NCI-H1092 treated with DMSO at 0.1 percent for 48 hours (cell line): ENCODE measurements around the gene AGO3.
A peak's percentile ranks its signal among the peaks of the same experiment; 100 is the strongest.
"Not testable (repeated sequence)": the region's sequence is repeated elsewhere in the genome, so short reads cannot be mapped to it uniquely, and the experiment has no call there.

Experiments used
- DNase-seq: peaks from one replicate; lab custom pipeline; 2025; lab: John Stamatoyannopoulos, UW

Gene AGO3

DNA sequence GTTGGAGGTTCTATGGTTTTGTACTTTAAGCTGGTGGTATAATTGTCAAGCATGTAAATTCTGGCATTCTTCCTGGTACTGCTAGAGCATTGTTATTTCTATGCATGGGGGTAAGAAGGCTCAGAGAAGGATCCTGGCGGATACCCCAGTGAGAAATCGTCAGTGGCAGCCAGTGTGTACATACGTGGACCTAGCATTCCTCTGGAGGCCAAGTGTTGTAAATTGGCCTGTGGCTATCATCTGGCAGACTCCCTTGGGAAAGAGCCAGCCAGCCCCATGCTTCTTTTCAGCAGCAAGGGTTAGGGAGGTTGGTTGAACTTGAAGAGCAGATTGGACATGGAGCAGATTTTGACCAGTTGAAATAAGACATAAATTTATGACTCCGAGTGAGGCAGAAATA lies 5.2 kb upstream of the AGO3 start:
- DNase-seq, result no peak

DNA sequence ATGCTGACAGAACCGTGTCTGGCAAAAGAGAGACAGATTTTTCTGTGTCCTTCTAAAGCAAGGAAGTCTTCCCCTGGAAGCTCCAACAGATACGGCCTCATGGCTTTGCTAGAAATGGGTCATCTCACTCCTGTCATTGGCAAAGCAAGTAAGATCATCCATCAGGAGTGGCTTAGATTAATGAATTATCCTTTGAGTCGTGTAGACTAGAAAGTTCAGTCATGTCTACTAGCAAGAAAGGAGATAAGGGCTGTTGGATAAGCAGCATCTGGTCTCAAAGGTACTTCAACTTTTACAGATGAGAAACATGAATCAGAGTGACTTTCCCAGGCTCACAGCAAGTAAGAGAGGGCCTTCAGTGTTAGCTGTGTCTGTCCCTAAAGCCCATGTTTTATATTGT lies 3.4 kb upstream of the AGO3 start:
- DNase-seq, result no peak

DNA sequence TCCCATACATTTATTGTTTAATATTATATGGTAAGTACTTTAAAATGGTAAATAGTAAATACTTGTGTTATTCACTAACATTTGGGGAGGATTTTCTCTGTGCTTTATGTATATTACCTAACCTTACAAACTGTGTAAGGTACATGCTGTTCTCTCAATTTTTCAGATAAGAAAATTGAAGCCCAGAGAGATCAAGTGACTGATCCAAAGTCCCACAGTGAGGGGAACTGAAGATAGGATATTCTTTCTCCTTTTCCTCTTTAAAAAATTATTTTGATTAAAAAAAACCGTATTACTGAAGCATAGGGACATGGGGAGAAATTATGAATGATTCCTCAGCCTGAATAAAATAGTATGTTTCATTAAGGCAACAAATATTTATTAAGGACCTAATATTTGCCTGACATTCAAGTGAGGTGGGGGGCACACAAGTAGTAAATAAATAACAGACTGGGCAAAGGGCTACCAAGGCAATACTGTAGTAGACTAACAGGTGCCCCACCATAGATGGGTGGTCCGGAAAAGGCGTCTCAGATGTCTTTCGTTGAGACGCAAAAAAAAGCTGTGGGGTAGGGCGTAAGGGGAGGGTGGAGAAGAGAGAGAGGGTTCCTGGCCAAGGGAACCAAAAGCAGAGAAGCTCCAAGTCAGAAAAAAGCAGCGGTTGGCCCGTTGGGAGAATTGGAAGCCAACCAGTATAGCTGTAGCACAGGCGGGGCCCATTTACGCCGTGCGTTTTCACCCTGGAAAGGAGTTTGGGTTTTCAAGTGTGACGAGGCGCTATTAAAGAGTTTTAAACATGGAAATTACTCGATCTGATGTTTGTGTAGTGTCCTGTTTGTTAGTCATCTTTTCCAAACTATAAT lies 944 bp upstream of the AGO3 start:
- peak; percentile 69 for DNase-seq

DNA sequence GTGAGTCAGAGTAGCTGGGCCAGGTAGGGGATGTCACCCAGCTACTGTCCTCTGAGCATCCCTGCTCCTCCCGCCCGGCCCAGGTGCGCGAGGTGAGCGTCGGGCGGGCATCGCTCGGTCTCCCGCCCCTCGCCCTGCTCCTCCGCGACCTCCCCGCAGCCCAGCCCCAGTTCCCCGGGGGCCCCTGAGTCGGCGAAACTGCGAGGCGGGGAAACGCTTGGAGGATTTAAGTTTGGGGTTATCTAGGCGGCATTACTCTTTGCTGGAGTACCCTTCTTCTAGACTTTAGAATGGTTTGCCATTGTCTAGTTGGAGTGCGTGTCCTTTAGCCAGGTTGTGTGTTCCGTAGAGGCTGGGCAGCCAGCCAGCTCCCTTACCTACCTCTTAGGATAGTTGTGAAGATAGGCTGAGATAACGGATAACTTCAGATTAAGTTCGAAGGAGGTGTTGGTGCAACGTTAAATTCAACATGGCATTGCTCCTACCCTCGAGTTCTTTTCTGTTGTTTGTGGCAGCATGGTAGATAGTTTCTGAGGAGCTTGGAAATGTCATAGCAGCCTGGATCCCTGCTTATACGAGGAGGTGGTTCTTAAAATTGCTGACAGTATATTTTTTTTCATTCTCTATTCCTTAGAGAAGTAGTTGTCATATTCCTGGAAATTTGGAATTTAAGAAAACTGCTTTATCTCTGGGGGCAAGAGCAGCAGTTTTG lies 697 bp downstream of the AGO3 start:
- DNase-seq, result peak; percentile 76

DNA sequence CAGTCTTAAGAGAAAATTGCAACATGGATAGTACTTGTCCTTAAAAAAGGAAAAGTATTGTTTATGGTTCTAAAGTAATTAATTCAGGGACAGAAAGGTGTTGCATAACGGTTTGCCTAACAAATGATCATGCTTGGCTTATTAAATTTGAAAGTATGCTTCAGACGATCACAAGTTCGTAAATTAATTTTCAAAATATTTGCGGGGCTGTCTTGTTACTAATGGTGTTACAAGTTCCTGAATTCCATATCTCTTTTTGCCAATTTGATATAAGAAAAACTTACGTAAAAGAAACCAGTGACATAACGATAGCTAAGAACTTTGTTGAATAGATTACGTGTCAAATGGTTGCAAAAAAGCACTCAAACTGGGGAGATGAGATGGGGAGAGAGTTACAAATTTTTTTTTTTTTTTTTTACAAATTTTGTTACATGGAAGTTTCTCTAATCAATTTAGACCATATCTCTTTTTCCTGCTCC lies 1.3 kb downstream of the AGO3 start:
- no peak for DNase-seq

DNA sequence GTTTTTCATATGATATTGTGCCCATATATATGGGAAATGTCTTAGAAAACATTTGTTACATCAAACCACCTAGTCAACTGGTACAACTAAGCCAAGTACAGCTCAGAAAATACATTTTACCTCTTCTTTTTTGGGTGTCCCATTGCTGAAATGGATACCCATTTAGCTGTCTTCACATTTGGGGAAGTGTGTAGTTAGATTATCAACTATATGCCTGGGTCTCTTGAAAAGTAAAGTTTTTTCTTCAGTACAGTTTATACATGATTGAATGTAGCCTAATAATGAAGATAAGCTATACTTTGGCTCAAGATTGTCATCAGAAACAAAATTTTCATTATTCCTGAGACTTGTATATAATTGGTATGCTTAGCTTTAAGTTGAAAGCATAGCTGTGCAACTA lies 2.0 kb downstream of the AGO3 start:
- no peak for DNase-seq

DNA sequence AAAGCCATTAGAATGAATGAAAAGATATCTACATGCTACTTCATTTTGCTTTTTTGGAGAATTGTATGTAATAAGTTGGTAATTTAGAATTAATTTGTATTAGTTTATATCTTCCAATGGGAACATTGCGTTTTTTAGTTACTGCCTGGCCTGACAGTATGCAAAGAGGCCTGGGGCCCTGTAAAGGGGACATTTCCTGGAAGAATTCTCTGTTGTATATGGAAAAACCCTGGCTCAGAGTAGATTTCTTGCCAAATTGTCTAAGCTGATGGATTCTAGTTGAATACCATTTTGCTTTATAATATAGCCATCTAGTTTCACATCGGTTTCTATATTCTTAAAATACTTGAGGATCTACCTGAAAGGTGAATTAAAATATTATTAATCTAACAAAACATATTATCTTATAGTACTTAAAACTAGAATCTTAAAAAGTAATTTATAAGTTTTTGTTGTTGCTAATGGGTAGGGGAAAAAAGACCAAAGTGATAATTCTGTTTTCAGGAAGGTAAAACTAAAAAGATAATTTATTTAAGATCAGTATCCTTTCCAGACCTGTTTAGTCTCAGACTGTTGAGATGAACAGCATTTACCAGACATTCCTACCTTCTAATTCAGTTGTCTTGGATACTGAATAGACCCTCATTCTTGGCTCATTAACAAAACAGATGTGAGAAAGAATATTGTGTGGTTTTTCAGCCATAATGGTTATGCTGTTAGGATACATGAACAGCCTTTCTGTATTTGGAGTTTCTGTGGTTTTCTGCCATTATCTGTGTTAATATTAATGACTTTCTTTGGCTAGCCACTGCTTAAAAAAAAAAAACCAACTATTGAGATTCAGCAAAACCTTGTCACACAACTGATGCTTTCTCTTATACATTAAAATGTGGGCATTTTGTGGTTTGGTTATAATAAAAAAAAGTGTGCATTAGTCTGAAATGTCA lies 4.8 kb downstream of the AGO3 start:
- DNase-seq, result no peak

DNA sequence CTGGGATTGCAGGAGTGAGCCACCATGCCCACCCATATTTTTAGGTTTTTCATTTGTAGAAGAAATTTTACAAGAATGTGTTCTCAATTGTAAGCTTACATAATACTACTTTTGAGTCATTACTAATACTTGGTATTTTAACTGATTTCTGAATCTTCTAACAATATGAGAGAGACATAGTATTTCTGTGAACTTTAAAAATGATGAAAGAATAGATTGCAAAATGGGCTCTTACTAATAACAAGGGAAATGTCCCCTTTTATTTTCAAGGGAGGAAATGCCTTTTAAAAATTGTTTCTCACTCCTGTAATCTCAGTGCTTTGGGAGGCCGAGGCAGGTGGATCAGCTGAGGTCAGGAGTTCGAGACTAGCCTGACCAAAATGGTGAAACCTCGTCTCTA lies 5.9 kb downstream of the AGO3 start:
- DNase-seq, result no peak

DNA sequence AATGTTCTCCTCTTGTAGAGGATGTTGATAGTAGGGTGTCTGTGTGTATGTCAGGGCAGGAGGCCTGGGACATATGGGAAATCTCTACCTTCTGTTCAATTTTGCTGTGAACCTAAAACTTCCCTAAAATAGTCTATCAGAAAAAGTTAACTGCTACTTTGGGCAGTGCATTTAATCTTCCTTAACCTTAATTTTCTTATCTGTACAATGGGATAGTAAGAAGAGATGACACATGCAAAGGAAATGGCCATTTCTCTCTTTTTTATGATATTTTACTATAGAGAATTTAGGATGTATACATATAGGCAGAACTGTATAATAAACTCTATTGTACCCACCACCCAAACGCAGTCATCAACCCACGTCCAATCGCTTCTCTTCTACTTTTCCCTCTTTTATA lies 8.6 kb downstream of the AGO3 start:
- DNase-seq, result no peak

DNA sequence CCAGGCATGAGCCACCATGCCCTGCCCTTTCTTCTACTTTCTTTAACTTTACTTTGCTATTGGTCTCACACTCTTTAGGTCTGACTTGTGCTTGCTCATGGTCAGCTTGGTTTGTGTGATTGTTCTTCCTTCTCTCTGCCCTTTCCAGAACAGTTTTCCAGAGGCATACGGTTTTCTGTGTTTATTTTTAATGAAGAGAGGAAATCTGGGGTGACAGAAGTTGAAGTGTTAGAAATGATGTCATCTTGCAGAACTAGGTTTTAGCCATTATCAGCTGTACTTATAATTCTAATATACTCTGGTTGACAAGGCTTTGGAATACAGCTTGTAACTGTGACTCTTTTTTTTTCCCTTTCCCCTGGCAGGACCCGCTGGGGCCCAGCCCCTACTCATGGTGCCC lies 14.4 kb downstream of the AGO3 start:
- no peak for DNase-seq

DNA sequence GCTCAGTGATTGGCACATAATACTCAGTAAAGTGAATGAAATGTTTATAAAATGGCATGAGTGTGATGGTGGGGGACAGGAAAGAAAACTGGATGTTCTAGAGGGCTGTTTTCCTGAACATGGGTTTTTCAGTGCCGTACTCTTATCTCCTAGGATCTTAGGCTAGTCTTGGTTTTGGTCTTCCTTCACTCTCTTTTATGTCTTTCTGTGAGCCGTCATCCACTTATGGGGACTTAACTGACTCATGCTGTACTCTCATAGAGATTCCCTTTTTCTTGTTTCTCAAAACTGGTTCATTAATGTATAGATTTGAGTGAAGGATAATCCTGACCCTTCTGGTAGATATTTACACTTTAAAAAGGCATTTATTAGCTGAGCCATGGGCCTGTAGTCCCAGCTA lies 16.6 kb downstream of the AGO3 start:
- no peak for DNase-seq

DNA sequence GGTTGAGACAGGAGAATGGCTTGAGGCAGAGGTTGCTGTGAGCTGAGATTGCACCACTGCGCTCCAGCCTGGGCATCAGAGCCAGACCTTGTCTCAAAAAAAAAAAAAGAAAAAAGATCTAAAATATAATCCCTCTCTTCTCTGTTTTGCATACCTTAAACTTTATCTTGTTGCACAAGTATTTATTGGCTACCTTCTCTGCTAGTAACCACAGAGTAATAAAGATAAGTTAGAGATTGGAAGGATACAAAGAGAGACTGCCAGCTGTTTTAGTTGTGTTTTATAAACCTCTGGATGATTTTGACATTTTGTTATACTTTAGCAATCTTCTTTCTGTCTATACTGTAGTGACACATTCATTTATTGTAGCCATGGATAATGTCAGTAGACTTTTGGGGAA lies 27.7 kb downstream of the AGO3 start:
- DNase-seq, result no peak

DNA sequence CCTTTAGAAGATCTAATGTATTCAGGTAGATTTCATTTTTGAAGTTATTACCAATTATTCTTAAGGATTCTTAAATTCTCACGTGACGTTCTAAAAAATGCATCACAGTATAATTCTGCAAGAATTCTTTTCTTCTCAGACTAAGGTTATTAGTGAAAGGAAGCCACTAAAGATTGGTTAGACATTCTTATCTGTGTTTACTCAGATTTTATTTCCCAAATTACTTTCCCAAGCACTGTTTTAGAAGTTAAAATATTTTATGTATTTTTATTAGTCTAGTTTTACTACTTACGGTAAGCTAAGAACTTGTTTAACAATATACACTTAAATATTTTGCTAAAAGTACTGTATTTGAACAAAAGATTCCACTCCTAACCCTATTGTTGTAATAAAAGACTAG lies 28.4 kb downstream of the AGO3 start:
- DNase-seq, result no peak

DNA sequence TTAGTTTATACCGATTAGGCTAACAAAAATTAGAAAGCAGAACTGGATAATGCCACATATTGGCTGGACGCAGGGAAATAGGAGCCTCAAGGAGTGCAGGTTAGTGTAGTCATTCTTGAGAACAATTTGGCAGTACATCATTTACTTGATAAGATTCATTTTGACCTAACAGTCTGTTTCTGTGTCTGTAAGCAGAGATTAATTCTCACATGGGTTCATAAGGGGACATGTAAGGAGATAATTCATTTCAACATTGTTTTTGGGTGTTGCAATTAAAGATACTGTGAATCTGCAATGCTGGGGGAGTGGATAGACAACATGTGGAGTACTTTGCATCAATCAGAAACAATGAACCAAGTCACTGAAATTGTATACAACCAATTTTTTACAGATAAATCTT lies 32.0 kb downstream of the AGO3 start:
- no peak for DNase-seq

DNA sequence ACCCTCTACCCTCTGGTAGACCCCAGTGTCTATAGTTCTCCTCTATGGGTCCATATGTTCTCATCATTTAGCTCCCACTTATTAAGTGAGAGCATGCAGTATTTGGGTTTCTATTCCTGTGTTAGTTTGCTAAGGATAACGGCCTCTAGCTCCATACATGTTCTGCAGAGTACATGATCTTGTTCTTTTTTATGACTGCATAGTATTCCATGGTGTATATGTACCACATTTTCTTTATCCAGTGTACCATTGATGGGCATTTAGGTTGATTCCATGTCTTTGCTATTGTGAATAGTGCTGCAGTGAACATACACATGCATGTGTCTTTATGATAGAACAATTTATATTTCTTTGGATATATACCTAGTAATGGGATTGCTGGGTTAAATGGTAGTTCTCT lies 33.4 kb downstream of the AGO3 start:
- DNase-seq, result not testable (repeated sequence)

DNA sequence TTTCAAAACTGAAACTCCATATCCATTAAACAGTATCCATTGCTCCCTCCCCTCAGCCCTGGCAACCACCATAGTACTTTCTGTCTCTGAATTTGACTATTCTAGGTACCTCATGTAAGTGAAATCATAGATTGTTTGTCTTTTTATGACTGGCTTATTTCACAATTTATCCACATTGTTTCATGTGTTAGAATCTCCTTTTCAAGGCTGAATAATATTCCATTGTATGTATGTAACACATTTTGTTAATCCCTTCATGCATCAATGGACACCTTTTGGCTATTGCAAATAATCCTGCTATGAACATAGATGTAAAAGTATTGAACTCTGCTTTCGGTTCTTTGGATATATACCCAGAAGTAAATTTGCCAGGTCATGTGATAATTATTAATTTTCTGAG lies 37.5 kb downstream of the AGO3 start:
- no peak for DNase-seq

DNA sequence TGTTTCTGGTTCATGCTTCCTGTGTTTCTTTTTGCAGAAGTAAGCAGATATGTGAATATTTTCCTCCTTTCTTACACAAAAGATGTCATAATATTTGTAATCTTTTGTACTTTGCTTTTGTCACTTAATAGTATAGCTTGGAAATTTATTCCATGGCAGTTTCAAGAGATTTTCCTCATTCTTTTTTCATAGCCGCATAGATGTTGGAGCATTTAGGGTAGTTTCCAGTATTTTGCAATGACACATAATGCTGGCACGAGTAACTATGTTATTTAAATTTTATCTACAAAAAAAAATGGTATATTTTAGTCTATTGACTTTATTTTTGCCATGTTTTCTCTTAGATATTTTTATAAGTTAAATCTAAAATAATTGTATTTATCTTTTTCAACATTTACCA lies 40.7 kb downstream of the AGO3 start:
- no peak for DNase-seq

DNA sequence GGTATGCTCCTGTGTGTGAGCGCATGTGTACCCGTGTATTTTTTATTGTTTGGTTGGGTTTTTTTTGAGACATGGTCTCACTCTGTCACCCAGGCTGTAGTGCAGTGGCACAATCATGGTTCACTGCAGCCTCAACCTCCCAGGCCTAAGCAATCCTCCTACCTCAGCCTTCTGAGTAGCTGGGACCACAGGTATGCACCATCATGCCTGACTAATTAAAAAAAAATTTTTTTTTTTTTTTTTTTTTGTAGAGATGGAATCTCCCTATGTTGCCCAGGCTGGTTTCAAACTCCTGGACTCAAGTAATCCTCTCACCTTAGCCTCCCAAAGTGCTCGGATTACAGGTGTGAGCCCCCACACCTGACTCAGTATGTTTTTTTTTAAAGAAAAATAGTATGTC lies 41.7 kb downstream of the AGO3 start:
- not testable (repeated sequence) for DNase-seq

DNA sequence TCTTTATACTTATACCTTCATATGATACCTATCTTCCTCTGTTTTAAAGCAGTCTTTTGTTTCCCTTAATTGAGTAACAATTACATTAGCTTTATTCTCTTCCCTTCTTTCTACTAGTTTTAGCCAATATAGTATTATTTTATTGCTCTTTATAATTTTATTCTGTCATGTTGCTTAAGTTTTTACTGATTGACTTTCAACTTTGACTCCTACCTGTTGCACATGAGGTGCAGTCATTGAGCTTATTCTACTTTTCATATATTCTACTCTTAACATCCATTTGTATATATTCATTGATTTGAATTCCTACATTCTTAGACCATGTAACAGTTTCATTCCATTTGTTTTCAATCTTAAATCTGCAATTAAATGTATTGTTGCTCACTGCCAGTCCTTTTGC lies 49.2 kb downstream of the AGO3 start:
- no peak for DNase-seq

DNA sequence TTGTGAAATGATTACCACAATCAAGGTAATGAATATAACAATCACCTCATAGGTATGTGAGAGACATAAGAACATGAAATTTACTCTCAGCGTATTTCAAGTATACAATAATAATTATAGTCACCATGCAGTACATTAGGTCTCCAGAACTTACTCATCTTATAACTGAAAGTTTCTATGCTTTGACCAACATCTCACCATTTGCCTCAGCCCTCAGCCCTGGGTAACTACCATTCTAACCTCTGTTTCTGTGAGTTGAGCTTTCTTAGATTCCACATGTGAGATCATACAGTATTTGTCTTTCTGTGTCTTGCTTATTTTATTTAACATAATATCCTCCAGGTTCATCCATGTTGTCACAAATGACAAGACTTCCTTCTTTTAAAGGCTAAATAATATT lies 57.3 kb downstream of the AGO3 start:
- no peak for DNase-seq

DNA sequence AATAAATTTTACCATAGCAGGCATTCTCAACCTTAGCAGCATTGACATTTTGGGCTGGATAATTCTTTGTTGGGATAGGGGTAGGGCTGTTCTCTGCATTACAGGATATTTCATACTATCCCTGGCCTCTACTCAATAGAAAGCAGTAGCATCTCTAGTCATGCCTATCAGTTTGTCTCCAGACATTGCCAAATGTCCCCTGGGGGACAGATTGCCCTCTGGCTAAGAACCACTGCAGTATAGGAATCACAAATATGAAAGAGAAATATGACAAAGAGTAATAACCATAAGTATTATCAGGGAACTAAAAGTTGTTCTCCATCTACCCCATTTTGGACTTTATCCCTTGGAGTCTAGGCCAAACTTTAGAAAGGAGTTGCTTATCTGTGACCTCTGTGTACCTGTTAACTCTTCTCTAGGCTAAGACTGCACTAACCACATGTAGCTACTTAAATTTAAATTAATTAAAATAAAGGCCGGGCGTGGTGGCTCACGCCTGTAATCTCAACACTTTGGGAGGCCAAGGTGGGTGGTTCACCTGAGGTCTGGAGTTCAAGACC lies 76.1 kb downstream of the AGO3 start:
- no peak for DNase-seq

DNA sequence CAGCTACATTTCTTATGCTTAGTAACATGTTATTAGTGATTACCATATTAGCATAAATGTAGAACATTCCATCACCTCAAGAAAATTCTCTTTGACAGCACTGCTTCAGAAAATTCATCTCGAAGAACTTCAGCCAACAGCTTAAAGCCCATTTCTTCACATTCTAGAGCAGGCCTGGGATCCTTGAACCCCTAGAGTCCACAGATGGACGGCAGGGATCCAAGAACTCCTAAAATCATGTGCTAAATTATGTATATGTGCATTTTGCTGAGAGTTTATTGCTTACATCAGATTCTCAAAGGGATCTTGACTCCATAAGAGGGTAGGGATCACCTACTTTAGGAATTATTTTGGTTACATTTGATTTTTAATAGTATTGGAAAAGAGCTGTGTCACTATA lies 76.8 kb downstream of the AGO3 start:
- DNase-seq, result no peak
